PC-3 (cell line): ENCODE data around the gene METTL1. TPM values are rescaled to one million over a fixed set of nuclear protein-coding genes. Genes with fewer than 3 reads are reported as not detected.

Experiments
- ATAC-seq: fragments of 200-7000 bp; cut with Tn5 transposase; 2 replicates; pipeline ENCODE4 v1.9.1; 2020; ENCODE audit warnings: mild to moderate bottlenecking, moderate library complexity
- BruUV-seq: library from RNA; stranded (reverse); fragments of 400-500 nt; replicated peaks from 2 replicates; lab custom pipeline; 2021; lab: Mats Ljungman, UMichigan
- CTCF ChIA-PET: fragments of 300-600 bp; sonication (Branson Sonifier 250); formaldehyde crosslinking; loops from one replicate; lab custom pipeline; 2022; ENCODE audit warnings: antibody characterized with exemption; lab: Charles Lee
- POLR2A ChIA-PET: fragments of 300-600 bp; sonication (Branson Sonifier 250); formaldehyde crosslinking; loops from one replicate; lab custom pipeline; 2022; ENCODE audit warnings: antibody characterized with exemption; ENCODE audit not compliant: unreplicated experiment; lab: Charles Lee
- DNase-seq: peaks from one replicate; pipeline ENCODE4 v3.0.0-alpha.2; 2015
- H2AFZ ChIP-seq: fragments of 300-600 bp; sonication (generic); 2 replicates; pipeline ENCODE4 v1.6.0; 2016; ENCODE audit warnings: antibody characterized with exemption, low read length
- H3F3A ChIP-seq: fragments of 300-600 bp; sonication (generic); one replicate; pipeline ENCODE4 v1.6.0; 2017; ENCODE audit warnings: antibody characterized with exemption, low read length, control low read depth, mild to moderate bottlenecking; ENCODE audit not compliant: unreplicated experiment
- H3K27ac ChIP-seq: fragments of 300-600 bp; sonication (generic); 2 replicates; pipeline ENCODE4 v1.5.1; 2016; ENCODE audit warnings: mild to moderate bottlenecking, low read length
- H3K27me3 ChIP-seq: fragments of 300-600 bp; sonication (generic); 2 replicates; pipeline ENCODE4 v1.6.1; 2016; ENCODE audit warnings: low read length, mixed read lengths
- H3K36me3 ChIP-seq: fragments of 300-600 bp; sonication (generic); 2 replicates; pipeline ENCODE4 v1.6.1; 2016; ENCODE audit warnings: low read depth, mixed run types, low read length, mixed read lengths
- H3K4me1 ChIP-seq: fragments of 300-600 bp; sonication (generic); 2 replicates; pipeline ENCODE4 v1.5.1; 2016; ENCODE audit warnings: low read length; ENCODE audit not compliant: insufficient read depth
- H3K4me2 ChIP-seq: fragments of 300-600 bp; sonication (generic); 2 replicates; pipeline ENCODE4 v1.6.0; 2016; ENCODE audit warnings: low read length
- H3K4me3 ChIP-seq: fragments of 300-600 bp; sonication (generic); 2 replicates; pipeline ENCODE4 v1.5.1; 2016; ENCODE audit warnings: mild to moderate bottlenecking, low read length, mixed read lengths
- H3K79me2 ChIP-seq: fragments of 300-600 bp; sonication (generic); 2 replicates; pipeline ENCODE4 v1.6.1; 2017; ENCODE audit warnings: low read length, mixed read lengths
- H3K9ac ChIP-seq: fragments of 300-600 bp; sonication (generic); 2 replicates; pipeline ENCODE4 v1.6.0; 2016; ENCODE audit warnings: mild to moderate bottlenecking, low read length
- H3K9me2 ChIP-seq: fragments of 300-600 bp; sonication (generic); replicated peaks from 2 replicates; pipeline ENCODE4 v1.6.1; 2016; ENCODE audit warnings: mixed run types, low read length, mixed read lengths
- H3K9me3 ChIP-seq: fragments of 300-600 bp; sonication (generic); 2 replicates; pipeline ENCODE4 v1.6.1; 2016; ENCODE audit warnings: low read length, mixed read lengths
- H4K20me1 ChIP-seq: fragments of 300-600 bp; sonication (generic); 2 replicates; pipeline ENCODE4 v1.6.1; 2016; ENCODE audit warnings: low read length, mixed read lengths
- EZH2 ChIP-seq: fragments of 300-600 bp; sonication (generic); IDR thresholded peaks from one replicate; pipeline ENCODE4 v1.6.1; 2017; ENCODE audit warnings: antibody characterized with exemption, mild to moderate bottlenecking, low read length; ENCODE audit not compliant: unreplicated experiment
- EZH2phosphoT487 ChIP-seq: fragments of 300-600 bp; sonication (generic); IDR thresholded peaks from 2 replicates; pipeline ENCODE4 v1.6.1; 2018; ENCODE audit warnings: mild to moderate bottlenecking, antibody characterized with exemption, low read length, borderline replicate concordance
- intact Hi-C: fragments of 100-400 bp; cut with micrococcal nuclease; formaldehyde crosslinking; loops from 2 replicates; pipeline ENCODE4 v1.9.0; 2023
- total RNA-seq: library from RNA; depleted of rRNA; stranded (reverse); fragments of >200 nt; gene quantifications from 2 replicates; pipeline ENCODE4 v1.2.3, GENCODE V29; 2014
- TF ChIP-seq, protein P1 (sequence below): fragments of 300-600 bp; sonication (generic); conservative IDR thresholded peaks from 2 replicates; pipeline ENCODE4 v1.5.1; 2017; ENCODE audit warnings: antibody characterized with exemption, low read depth, mild to moderate bottlenecking, low read length

METTL1 gene
- total RNA-seq, 1 experiment from 2014 or later, result 29.8 TPM

DNA sequence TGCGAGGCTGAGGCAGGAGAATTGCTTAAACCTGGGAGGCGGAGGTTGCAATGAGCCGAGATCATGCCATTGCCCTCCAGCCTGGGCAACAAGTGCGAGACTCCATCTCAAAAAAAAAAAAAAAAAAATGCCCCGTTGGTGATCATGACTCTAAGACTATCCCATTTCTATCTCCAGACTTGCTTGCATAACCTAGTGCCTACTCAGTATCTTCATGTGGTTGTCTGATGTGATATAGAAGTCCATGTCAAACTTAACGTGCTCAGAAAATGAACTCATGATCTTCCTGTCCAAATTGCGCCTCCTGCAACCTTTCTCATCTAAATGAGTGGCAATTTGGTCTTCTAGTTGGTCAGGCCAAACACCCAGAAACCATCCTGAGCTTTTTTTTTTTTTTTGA lies 6.0 kb upstream of the METTL1 start:
- Histone ChIP-seq H3F3A (no peaks in the 10 kb centered on the region), H2AFZ (no peak overlapping the region), H3K27me3 (no peaks in the 10 kb centered on the region), H3K79me2 (peaks cover 13% of the 10 kb centered on the region), H4K20me1 (no peaks in the 10 kb centered on the region), H3K4me2 (no peak overlapping the region), H3K27ac (no peak overlapping the region), H3K9me2 (no peaks in the 10 kb centered on the region), H3K9me3 (no peaks in the 10 kb centered on the region), H3K4me3 (no peak overlapping the region), H3K36me3 (no peaks in the 10 kb centered on the region), H3K4me1 (peaks cover 5% of the 10 kb centered on the region; the same call in 1 of the 2 replicates), H3K9ac (no peak overlapping the region)
- no peak for TF ChIP-seq EZH2
- TF ChIP-seq, protein P1, sequence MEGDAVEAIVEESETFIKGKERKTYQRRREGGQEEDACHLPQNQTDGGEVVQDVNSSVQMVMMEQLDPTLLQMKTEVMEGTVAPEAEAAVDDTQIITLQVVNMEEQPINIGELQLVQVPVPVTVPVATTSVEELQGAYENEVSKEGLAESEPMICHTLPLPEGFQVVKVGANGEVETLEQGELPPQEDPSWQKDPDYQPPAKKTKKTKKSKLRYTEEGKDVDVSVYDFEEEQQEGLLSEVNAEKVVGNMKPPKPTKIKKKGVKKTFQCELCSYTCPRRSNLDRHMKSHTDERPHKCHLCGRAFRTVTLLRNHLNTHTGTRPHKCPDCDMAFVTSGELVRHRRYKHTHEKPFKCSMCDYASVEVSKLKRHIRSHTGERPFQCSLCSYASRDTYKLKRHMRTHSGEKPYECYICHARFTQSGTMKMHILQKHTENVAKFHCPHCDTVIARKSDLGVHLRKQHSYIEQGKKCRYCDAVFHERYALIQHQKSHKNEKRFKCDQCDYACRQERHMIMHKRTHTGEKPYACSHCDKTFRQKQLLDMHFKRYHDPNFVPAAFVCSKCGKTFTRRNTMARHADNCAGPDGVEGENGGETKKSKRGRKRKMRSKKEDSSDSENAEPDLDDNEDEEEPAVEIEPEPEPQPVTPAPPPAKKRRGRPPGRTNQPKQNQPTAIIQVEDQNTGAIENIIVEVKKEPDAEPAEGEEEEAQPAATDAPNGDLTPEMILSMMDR, result no peak
- no peak for TF ChIP-seq EZH2phosphoT487
- ChIA-PET POLR2A (no interaction called here), CTCF (no interaction called here)
- DNase-seq, result no peak
- ATAC-seq, result no peak
- intact Hi-C loops, result no loop called here
- BruUV-seq, result no TSS peak

DNA sequence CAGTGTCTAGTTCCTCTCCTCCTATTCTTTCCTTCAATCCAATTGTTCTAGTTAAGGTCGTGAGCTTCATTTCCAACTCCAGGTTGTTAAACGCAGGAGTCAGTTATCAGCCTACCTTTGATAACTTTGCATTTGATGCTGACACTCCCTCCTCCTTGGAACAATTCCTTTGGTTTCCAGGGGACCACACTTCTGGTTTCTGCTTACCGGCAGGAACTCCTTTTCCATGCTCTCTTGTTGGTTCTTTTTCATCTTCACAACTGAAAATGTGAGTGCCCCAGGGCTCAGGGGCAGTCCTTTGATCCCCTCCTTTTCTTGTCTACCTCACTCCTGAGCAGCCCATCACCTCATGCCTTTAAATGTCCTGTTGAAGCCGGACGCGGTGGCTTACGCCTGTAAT lies 5.5 kb upstream of the METTL1 start:
- POLR2A ChIA-PET, result no interaction called here
- Histone ChIP-seq H4K20me1 (no peaks in the 10 kb centered on the region), H3K9me2 (no peaks in the 10 kb centered on the region), H3F3A (no peaks in the 10 kb centered on the region), H3K79me2 (peaks cover 14% of the 10 kb centered on the region), H3K36me3 (no peaks in the 10 kb centered on the region), H3K9me3 (no peaks in the 10 kb centered on the region), H3K4me2 (no peak overlapping the region), H3K27me3 (no peaks in the 10 kb centered on the region), H3K4me3 (no peak overlapping the region), H3K9ac (no peak overlapping the region), H2AFZ (no peak overlapping the region), H3K27ac (no peak overlapping the region), H3K4me1 (peaks cover 5% of the 10 kb centered on the region; the same call in 1 of the 2 replicates)
- ATAC-seq (no peak), DNase-seq (no peak)
- CTCF ChIA-PET, result no interaction called here
- intact Hi-C loops, result no loop called here
- TF ChIP-seq EZH2phosphoT487 (no peak), EZH2 (no peak)
- TF ChIP-seq, protein P1, result no peak
- no TSS peak for BruUV-seq

DNA sequence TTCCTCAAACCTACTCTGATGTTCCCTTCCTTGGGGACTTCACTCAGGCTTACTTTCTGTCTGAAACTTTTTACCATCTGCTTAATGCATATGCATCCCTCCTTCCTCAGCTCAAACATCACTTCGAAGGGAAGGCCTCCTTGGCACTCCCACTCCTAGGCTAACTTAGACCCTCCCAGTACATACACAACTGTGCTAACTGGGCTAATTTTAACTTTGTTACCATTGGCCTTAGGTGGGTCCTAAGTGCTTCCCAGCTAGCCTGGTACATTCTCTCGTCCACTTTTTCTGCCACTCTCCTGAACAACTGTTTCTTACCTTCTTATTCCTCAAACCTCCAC lies 4.3 kb upstream of the METTL1 start:
- Histone ChIP-seq H3K36me3 (no peaks in the 10 kb centered on the region), H3K27me3 (no peaks in the 10 kb centered on the region), H4K20me1 (no peaks in the 10 kb centered on the region), H3K4me1 (peaks cover 5% of the 10 kb centered on the region; the same call in 1 of the 2 replicates), H3K4me2 (no peak overlapping the region), H2AFZ (no peak overlapping the region), H3K27ac (no peak overlapping the region), H3K9me3 (no peaks in the 10 kb centered on the region), H3K9me2 (no peaks in the 10 kb centered on the region), H3K79me2 (peaks cover 18% of the 10 kb centered on the region), H3K4me3 (no peak overlapping the region), H3F3A (no peaks in the 10 kb centered on the region), H3K9ac (no peak overlapping the region)
- ChIA-PET CTCF (no interaction called here), POLR2A (no interaction called here)
- ATAC-seq, result no peak
- intact Hi-C loops, result no loop called here
- BruUV-seq, result no TSS peak
- no peak for DNase-seq
- TF ChIP-seq EZH2 (no peak), EZH2phosphoT487 (no peak)
- TF ChIP-seq, protein P1, result no peak
